HG02870 (cell line): ENCODE measurements around the gene MX1.

Experiments used
- ATAC-seq: cut with Tn5 transposase; IDR thresholded peaks from one replicate; pipeline ENCODE4 v1.9.1; 2021; ENCODE audit warnings: mild to moderate bottlenecking, moderate library complexity; ENCODE audit not compliant: unreplicated experiment

Gene MX1

DNA sequence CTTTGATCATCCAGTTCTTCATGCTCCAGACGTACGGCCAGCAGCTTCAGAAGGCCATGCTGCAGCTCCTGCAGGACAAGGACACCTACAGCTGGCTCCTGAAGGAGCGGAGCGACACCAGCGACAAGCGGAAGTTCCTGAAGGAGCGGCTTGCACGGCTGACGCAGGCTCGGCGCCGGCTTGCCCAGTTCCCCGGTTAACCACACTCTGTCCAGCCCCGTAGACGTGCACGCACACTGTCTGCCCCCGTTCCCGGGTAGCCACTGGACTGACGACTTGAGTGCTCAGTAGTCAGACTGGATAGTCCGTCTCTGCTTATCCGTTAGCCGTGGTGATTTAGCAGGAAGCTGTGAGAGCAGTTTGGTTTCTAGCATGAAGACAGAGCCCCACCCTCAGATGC, 32.5 kb downstream of the MX1 start:
- no peak for ATAC-seq

DNA sequence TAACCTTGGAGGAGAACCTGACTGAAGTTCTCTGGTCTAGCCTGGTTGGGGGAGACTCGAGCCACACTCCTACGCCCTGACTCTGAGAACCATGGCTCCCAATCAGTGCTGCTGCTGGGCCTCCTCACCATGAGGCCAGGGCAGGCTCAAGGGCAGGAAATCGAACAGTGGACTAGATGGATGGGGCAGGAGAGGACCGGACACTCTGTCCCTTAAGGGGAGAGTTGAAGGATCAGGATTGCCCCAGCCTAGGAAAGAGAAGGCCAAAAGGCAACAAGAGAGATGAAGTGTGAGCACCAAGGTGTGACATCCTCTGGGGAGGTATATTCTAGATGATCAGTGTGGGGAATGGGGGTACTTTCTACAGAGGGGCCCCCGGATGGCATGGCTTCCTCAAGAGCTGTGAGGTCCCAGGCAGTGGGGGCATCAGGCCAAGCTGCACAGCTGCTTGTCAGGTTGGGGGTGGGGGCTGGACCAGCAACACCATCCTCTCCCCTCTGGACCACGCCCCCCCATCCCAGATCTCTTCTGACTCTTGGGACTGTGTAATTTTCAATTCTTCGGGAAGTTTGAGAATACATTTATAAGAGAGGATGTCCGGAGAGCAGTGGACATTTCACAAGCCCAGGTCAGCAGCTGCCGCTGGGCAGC, 34.0 kb downstream of the MX1 start:
- ATAC-seq: no peak

DNA sequence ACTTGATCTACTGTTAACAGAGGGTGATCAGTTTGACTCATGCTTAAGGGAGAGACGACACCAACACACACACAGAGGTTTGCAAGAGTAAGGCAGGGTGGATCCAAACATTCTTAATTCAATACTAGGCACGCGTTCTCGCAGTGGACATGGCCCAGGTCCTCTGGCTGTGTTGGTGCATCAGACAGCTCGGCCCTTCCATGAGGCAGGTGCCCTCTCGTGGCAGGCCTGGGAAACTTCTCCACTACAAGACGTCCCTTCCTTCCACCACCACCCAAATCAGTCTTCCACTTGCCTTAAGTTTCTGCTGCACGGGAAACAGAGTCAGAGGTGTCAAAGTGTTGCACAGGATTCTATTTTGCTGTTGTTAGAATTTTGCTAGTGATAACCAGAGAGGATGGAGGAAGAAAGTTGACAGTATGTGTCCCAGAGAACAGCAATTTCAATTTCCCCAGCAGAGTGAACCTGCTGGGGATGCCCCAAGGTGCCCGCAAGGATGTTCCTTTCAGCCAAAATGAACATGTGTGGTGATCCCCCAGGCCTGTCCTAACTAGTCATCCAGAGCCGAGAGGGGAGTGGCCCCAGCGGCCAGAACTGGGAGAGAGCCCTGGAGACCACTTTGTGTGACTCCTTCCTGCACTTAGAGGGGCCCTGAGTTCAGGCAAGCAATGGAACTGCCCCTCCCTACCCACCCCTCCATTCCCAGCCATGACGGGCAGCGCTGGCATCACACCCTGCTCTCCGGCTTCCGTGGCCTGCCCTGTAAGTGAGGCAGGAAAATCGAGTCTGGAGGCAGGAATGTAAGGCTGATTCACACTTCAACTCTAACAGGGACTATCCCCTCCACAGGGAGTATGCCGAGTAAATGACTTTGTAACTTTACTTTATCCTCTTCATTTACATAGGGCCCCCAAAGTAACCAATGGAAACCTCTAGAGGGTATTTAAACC, 34.8 kb downstream of the MX1 start:
- ATAC-seq: peak; percentile 70

DNA sequence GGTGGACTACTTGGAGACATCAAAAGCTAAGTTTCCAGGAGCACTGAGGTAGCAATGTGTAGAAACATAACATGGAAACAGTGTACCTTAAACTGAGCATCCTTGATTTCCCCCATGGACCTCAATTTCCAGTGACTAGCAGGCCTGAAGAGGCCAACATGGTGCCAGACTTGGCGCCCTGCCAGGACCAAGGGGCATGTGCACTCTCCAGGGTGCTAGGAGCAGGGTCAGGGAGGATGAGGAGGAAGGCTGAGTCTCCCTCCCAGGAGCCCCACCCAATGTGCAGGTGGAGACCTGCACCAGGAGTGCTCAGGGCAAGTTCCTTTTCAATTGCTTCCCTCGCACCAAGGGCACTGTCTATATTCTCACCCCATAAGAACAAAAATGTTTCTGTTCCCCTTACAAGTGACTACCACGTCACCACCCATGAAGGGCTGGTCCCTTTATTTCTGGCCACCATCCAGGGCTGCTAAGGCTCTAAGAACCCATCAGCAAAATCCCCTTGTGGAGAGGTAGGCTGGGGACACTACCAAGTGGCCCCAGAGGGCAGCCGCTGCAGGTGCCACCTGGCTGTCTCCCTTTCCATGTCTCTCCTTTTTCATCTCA, 39.2 kb downstream of the MX1 start:
- ATAC-seq: no peak

DNA sequence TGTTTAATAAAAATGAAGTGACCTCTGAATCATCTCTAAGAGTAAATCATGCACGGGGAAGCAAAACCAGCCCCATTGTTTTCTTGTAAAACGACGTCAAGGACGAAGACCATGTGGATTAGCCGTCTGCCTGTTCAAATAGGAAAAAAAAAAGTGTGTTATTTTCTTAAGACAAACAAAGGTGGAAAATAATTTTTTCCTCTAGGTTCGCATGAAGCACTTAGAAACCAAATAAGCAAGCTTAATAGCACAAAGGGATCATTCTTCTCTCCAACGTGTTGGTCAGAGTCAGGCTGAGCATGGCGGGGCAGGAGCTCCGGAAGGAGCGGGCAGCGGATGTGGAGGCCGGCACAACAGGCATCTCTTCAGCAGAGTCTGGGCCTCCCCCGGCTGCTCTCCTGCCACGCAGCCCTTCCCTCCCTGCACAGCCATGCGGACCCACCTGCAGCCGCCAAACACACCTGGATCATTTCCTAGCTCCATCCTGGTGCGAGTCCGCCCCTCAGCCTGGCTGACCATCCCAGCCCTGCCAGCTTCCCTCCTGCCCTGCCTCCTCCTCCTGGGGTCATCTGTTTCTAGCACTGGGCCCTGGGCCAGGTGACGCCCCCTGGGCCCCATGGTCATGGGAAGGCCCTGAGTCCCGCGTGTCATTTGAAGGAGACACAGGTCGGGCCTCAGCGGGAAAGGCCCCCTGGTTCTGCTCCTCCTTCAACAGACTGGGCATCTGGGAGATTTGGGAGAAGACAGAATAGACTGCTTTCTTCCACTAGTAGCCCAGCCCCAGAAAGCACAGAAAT, 40.2 kb downstream of the MX1 start:
- ATAC-seq: no peak

DNA sequence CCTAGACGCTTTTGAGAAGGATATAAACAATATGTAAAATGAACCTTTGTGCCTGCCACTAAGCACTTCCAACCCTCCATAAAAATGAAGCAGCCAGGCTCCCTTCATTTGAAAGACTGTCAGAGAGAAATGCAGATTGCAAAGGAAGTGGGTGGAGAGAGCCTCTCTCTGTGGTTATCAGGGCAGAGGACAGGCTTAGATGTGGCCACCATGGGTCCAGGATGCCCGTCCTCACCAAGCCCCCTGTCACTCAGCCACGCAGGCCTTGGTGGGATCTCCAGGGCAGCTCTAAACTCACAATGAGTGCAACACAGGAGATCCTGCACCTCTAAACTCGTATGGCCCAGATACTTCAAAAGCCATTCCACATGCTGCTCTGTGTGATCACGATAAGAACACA, 44.0 kb downstream of the MX1 start:
- no peak for ATAC-seq

DNA sequence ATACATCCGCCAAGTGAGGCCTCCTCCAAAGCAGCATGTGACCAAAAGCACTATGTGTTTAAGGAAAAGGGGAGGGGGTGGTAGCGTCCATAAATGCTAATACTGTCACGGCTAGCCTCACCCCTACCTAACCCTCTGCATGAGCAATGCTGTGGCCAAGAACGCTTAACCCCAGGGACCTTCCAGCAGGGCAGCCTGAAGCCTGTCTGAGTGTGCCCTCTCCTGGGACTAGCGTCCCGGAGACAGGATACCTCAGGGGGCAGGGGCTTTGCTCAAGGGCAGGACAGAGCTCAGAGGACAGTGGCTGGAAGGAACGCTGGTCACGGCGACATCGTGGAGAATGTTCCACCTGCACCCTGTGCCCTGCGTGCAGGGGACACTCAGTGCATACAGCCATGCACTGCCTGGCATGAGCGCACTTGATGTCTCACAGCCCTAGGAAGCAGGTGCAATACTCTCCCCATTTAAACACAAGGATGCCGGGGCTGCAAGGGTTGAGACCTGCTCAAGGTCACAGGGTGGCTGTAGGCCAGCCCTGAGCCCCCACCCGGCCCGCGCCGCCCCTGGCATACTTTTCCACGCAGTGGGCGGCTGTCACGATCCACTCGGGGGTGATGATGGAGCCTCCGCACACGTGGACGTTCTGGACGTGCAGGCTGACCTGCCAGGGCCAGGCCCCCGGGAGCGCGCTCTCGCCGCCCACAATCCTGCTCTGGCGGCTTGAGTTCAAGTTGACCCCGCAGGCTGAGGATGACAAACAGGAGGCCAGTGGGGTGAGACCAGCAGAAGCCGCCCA, 46.9 kb downstream of the MX1 start:
- ATAC-seq: no peak

DNA sequence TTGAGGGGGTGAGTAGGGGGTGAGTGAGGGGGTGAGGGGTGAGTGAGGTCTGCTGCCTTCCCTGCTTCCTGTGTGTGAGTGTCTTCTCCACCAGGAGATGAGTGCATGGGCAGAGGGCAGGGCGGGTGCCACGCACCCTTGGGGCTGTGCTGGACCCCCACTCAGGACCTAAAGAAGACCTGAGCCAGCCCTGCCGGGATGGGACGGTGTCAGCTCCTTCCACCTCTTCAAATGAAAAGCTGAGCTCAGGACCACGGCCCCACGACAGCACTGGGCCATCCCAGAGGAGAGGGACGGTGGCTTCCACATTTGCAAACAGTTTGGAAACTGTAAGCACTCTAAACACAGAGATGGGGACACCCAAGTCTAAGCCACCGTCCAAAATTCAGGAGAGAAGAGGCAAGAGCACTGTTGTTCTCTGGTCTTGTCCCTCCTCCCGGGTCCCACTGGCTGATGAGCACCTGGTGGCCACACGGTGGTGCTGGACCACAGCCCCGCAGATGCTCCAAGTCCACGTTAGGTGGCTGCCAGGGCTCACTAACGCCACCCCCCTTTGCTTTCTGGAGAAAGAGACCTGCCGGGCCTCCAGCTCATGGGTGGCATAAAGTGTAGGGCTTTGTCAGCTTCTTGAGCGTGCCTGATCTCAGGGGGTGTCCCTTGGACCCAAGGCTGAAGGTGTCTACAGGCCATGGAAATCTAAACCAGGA, 49.8 kb downstream of the MX1 start:
- ATAC-seq: no peak

DNA sequence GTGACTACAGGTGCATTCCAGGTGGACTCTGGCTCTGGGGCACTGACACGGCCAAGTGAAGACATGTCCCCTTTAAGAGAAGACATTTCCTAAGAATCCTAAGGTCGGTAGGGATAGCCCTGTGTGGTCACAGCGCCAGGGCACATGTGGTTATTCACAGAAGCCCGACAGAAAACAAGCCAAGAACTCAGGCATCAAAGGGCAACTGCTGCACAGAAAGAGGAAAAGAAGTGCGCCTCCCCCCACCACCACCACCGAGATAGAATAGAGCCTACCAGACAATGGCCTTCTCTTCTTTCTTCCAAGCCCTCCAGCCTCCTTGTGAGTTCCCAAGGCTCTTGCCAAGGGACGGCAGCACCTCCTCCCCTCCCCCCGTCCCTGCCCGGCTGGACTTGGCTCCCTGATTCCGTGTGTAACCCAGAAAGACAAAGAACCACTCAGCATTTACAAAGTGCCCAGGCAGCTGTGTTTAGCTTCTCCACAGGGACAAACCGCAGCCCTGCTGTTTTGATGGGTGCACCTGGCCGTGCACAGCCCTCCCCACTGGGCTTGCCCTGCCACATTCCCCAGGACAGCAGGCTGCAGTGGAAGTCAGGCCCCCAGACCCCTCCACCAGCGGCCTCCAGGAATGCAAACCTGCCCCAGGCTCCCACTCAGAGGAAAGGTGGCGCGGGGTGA, 51.7 kb downstream of the MX1 start:
- no peak for ATAC-seq

DNA sequence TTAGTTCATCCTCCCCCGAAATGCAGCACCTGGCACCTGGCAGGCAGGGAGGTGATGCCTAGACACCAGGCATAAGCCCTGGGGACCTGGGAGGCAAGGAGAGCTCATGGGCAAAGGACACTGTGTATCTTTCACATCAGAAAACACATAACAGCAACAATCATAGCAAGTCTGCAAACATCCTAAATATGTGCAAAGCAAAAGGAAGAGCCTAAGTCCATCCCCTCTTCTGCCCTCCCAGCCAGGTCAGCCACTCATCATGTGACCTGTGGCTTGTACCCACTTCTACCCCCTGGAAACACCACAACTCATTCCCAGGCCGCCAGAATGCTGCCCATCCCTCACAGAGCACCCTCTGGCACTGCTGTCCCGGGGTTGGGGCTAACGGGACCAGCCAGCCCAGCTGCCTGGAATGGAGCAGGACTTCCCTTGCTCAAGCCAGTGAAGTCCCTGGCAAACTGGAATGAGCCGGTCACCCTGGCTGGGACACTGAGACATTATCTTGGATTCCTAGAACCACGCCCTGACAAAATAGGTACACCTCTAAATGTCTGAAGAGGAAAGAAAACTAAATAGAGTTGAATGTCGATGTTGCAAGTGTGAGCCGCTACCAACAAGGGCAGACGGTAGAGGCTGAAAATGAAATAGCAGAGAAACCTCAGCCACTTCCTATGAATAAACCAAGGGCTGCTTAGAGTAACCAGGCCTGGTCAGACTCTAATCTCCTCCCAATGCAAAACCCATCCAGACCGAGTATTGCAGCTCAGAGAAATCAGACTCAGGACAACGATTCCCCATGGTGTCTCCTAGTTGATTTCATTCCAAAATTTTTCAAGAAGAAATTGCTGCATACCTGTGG, 52.5 kb downstream of the MX1 start:
- no peak for ATAC-seq

DNA sequence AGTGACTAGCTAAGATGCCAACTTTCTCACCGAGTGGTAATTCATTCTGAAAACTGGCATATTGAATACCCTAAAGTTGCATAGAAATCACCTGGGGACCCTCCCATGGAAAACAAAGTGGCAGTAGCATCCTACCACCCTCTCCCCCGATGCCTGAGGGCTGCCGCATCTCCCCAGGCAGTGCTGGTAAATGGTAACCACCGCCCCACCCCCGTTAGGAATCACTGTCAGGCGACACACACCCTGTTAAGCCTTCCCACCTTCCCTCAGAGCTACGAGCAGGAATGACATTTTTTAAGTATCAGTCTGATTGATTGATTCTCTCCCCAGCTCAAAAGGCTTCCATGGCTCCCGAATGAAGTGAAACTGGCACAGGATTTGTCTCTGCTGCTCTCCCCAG, 53.6 kb downstream of the MX1 start:
- ATAC-seq: no peak

DNA sequence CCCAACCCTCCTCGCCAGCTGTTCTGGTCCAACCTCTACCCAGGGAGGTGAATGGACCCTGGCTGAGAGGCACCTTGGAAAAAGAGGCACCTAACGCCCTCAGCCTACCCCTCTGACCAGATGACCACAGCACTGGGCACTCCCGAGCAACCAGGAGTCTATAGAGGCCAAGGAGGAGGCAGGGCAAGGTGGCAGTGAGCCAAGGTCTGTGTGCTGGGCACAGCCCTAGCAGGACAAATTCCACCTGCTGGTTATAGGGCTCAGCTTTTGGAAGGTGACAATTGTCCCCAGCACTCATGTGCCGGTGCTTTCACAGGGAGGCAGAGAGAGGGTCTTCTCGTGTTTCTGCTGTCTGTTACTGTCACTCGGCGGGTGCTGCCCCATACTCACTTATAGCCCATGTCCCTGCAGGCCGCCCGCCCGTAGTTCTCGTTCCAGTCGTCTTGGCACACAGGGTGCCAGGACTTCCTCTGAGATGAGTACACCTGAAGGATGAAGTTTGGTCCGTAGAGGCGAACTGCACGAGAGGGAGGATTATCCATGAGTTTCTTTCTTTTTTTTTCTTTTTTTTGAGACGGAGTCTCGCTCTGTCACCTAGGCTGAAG, 54.1 kb downstream of the MX1 start:
- no peak for ATAC-seq

DNA sequence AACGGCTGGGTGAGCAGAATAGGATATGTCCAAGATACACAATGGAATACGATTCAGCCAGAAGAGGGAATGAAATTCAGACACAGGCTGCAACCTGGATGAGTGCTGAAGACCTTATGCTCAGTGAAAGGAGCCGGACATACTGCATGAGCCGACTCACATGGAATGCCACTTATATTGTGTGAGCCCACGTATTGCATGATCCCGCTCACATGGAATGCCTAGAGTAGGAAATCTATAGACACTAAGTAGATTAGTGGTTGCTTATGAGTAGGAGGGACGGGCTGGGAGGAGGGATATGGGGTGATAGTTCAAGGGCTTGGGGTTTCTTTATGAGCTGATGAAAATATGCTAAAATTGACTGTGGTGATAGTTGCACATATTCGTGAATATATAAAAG, 55.2 kb downstream of the MX1 start:
- no peak for ATAC-seq

DNA sequence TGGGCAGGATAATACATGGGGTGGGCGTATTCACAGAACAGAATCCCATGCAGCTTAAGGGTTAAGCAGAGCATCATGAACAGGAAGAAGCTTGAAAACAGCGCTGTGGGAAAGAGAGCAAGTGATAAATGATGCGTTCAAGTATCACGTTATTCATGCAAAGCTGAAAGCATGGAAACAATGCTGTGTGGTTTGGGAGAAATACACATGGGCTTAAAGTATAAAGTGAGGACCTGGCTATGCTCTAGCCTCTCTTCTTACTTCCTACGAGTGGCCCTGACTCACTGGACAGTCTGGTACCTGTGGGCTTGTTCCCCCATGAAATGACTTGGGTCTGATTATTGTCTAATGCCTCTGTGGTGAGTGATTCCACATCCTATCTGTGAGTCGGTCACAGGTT, 56.3 kb downstream of the MX1 start:
- no peak for ATAC-seq

DNA sequence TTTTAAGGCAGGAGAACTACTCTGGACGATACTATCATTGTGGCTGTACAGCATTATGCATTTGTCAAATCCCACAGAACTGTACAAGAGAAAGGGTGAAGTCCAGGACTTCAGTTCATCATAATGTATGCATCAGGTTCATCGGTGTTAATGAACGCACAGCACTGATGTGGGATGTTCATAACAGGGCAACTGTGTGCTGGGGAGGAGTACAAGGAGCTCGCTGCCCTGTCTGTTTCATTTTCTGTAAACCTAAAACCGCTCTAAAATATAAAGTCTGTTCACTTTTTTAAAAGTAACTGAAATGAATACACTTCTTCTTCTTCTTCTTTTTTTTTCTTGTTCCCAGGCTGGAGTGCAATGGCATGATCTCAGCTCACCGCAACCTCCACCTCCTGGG, 56.9 kb downstream of the MX1 start:
- no peak for ATAC-seq

DNA sequence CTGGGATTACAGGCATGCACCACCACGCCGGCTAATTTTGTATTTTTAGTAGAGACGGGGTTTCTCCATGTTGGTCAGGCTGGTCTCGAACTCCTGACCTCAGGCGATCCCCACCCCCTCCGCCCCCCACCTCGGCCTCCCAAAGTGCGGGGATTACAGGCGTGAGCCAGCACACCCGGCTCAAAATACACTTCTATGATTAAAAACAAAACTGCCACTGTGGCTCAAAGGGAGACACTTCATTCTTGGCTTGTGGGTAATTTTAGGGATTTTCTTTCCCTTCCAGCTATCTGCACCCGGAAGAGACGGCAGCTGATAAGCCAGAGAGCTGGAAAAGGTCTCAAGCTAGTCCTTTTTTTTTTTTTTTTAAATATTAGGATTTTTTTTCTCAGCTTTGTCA, 57.4 kb downstream of the MX1 start:
- no peak for ATAC-seq

DNA sequence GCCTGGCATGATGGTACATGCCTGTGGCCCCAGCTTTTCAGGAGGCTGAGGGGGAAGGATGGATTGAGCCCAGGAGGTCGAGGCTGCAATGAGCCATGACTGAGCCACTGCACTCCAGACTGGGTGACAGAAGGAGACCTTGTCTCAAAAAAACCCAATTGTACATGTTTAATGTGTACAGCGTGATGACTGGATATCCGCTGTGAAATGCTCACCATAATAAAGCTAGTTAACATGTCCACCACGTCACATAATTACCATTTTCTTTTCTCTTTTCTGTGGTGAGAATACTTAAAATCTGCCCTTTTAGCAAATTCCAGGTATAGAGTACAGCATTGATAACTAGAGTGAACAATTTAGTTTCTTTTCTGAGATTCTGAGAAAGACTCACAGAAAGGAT, 57.9 kb downstream of the MX1 start:
- no peak for ATAC-seq

DNA sequence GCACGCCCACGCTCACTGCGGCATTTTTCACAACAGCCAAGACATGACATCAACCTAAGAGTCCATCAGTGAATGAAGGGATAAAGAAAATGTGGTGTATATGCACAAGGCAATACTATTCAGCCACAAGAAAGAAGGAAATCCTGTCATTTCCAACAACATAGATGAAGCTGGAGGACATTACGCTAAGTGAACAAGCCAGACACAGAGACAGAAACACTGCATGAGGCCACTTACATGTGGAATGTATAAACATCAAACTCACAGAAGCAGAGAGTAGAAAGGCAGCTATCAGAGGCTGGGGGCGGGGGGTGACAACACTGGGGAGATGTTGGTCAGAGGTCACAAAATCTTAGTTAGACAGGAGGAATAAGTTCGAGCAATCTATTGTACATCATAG, 61.0 kb downstream of the MX1 start:
- no peak for ATAC-seq
